ENCODE data around the gene EMP1. TPM values are rescaled to one million over a fixed set of nuclear protein-coding genes. Genes with fewer than 3 reads are reported as not detected.
A peak's percentile ranks its signal among the peaks of the same experiment; 100 is the strongest.
"Not testable (repeated sequence)": the region's sequence is repeated elsewhere in the genome, so short reads cannot be mapped to it uniquely, and the experiment has no call there.

Gene EMP1
- total RNA-seq, 1 donor from 2014 or later: 99.9 TPM

- intact Hi-C loops (cut with DNase I): no loop called here
- no peak for DNase-seq
- no peak for ATAC-seq (ENCODE audit: poor library complexity)
Observed at GRCh38 chr12:13242936-13243335, 46.4 kb downstream of the EMP1 start.

- no peak for ATAC-seq (ENCODE audit: poor library complexity)
- no peak for DNase-seq
- intact Hi-C loops (cut with DNase I): no loop called here
Observed at GRCh38 chr12:13243516-13244070, 47.1 kb downstream of the EMP1 start.

DNA sequence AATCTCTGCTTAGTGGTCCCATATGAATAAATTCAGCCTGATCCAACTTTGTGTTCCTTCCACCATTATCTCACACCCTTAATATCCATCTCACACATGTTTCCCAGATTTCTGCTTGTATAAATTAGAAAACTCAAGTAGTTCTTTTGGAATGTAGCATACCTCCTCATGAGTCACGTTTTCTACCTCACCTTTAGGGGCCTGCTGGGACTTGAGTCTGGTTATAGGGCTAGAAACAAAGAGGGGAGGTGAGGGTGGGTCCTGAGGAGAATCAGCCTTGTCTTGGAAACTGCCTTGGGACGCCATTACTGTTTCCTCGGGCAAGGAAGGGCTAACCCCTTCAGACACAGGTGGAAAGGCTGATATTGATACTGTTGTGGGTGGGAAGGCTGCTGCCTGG is 51.1 kb downstream of the EMP1 start:
- DNase-seq: no peak
- ATAC-seq (ENCODE audit: poor library complexity): no peak
- intact Hi-C loops (cut with DNase I): no loop called here

DNA sequence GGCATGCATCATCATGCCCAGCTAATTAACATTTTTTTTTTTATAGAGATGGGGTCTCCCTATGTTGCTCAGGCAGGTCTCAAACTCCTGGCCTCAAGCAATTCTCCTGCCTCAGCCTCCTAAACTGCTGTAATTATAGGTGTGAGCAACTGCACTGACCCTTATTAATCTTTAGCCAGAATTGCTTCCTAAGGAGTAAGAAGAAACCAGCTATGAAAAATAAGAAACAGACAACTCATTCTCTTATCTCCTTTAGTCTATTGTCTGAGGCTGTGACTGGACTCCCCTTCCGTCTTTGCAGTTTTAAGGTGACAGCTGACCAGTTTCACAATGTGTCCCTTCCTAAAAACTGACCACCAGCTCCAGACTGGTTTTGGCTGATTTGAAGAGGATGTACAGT is 52.4 kb downstream of the EMP1 start:
- DNase-seq: no peak
- no peak for ATAC-seq (ENCODE audit: poor library complexity)
- intact Hi-C loops (cut with DNase I): no loop called here

GRCh38 chr12:13250416-13250815 is 53.9 kb downstream of the EMP1 start:
- intact Hi-C loops (cut with DNase I): no loop called here
- no peak for ATAC-seq (ENCODE audit: poor library complexity)
- no peak for DNase-seq

GRCh38 chr12:13251521-13251920 is 55.0 kb downstream of the EMP1 start:
- DNase-seq: no peak

GRCh38 chr12:13252024-13252423 is 55.5 kb downstream of the EMP1 start:
- no peak for DNase-seq
- intact Hi-C loops (cut with DNase I): no loop called here
- no peak for ATAC-seq (ENCODE audit: poor library complexity)

More at GRCh38 chr12:13251521-13251920, 55.0 kb downstream of the EMP1 start:
- intact Hi-C loops (cut with DNase I): no loop called here
- no peak for ATAC-seq (ENCODE audit: poor library complexity)

DNA sequence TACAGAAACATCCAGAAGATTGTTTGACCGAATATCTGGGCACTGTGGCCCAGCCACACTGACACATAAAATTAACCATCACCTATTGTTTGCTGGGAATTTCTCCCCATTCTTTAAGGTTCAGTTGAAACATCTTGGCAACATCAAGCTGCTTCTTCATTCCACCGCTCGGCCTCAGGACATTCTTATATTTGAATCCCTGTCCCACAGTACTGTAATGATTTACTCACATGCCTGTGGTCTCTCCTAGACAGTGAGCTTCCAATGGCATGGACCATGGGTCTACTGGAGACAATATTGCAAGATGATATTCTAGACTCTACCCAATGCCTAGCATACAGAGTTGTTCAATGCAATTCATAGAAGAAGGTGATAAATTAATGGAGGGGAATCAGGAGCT is 56.1 kb downstream of the EMP1 start:
- intact Hi-C loops (cut with DNase I): no loop called here
- DNase-seq: no peak

GRCh38 chr12:13253966-13254760 is 57.6 kb downstream of the EMP1 start:
- DNase-seq (no peak), ATAC-seq (ENCODE audit: poor library complexity) (no peak)
- intact Hi-C loops (cut with DNase I): no loop called here

More for the DNA sequence above, 56.1 kb downstream of the EMP1 start:
- no peak for ATAC-seq (ENCODE audit: poor library complexity)

GRCh38 chr12:13255792-13256691 is 59.5 kb downstream of the EMP1 start:
- DNase-seq (peak; percentile 95), ATAC-seq (ENCODE audit: poor library complexity) (peak; percentile 100)
- intact Hi-C loops (cut with DNase I): no loop called here

GRCh38 chr12:13256692-13257045 is 60.1 kb downstream of the EMP1 start:
- no peak for ATAC-seq (ENCODE audit: poor library complexity)
- intact Hi-C loops (cut with DNase I): no loop called here

DNA sequence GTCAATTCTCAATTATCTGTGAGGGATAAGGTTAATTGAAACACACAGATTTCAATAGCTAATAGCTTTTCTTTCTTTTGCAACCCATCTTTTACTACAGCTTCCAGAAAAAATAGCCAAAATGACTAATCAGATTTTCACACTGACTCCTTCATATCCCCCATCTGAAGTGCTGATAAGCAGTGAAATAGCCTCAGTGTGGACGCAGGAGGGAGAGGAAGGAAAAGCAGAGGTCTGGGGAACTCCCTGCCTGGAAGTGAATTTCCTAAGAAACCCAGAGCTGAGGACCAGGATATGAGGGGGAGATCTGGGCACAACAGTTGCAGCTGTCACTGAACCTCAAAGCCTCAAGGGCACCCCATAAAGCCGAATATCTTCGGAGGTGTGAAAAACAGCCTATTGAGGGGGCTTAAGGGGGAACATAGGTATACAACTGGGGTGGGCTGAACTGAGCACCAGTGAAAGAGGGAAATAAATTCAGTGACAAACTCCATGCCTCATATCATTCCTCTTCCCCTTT is 60.9 kb downstream of the EMP1 start:
- ATAC-seq (ENCODE audit: poor library complexity): no peak
- intact Hi-C loops (cut with DNase I): no loop called here
- DNase-seq: no peak

More at GRCh38 chr12:13256692-13257045, 60.1 kb downstream of the EMP1 start:
- DNase-seq: no peak

- ATAC-seq (ENCODE audit: poor library complexity): no peak
- no peak for DNase-seq
- intact Hi-C loops (cut with DNase I): no loop called here
Observed at GRCh38 chr12:13258197-13258596, 61.7 kb downstream of the EMP1 start.

DNA sequence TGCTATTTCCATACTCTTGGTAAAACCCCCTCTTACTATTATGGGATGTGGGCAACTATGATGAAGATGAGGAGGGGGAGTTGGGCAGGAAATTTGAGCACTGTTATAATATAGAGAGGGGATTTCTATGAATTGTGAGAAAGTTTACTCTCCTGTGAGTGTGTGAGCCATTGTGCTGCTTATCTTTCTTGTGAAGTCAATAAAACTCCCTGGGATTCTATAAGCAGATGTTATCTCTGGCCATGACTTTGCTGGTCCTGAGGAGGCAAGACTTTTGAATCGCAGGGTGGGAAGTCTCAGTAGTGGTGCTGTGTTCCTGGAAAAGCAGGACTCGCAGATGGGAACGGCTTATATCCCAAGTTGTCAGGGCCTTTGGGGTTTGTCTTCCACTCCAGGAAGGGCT is 62.2 kb downstream of the EMP1 start:
- ATAC-seq (ENCODE audit: poor library complexity) (no peak), DNase-seq (no peak)
- intact Hi-C loops (cut with DNase I): no loop called here

- intact Hi-C loops (cut with DNase I); ATAC-seq (ENCODE audit: poor library complexity); DNase-seq: not testable (repeated sequence)
Observed at GRCh38 chr12:13259625-13260024, 63.1 kb downstream of the EMP1 start.

- intact Hi-C loops (cut with DNase I); DNase-seq; ATAC-seq (ENCODE audit: poor library complexity): not testable (repeated sequence)
Observed at GRCh38 chr12:13267826-13268225, 71.3 kb downstream of the EMP1 start.

- no peak for ATAC-seq (ENCODE audit: poor library complexity)
- intact Hi-C loops (cut with DNase I): no loop called here
- DNase-seq: no peak
Observed at GRCh38 chr12:13268581-13268980, 72.1 kb downstream of the EMP1 start.

All from Right ventricle myocardium superior (tissue), 1 donor.